SJSA1 (cell line): ENCODE data around the gene SEC23IP. TPM values are rescaled to one million over a fixed set of nuclear protein-coding genes. Genes with fewer than 3 reads are reported as not detected.
A peak's percentile ranks its signal among the peaks of the same experiment; 100 is the strongest.

Source experiments
- DNase-seq, 2 experiments: peaks; one replicate each; pipeline ENCODE4 v3.0.0-alpha.2; 2015 to 2020; ENCODE audit warnings: low spot score in 2 of 2, low read depth in 1 of 2
- H3K27ac ChIP-seq: fragments of 250-450 bp; sonication (Bioruptor Pico); 2 replicates; pipeline ENCODE4 v1.5.1; 2020; ENCODE audit warnings: mild to moderate bottlenecking, moderate library complexity
- H3K27me3 ChIP-seq: fragments of 250-450 bp; sonication (Bioruptor Pico); replicated peaks from 2 replicates; pipeline ENCODE4 v1.5.1; 2020; ENCODE audit warnings: mild to moderate bottlenecking, moderate library complexity
- H3K36me3 ChIP-seq: fragments of 250-450 bp; sonication (Bioruptor Pico); 2 replicates; pipeline ENCODE4 v1.5.1; 2020; ENCODE audit warnings: mild to moderate bottlenecking
- H3K4me1 ChIP-seq: fragments of 250-450 bp; sonication (Bioruptor Pico); replicated peaks from 2 replicates; pipeline ENCODE4 v1.6.1; 2021; ENCODE audit warnings: mild to moderate bottlenecking
- H3K4me3 ChIP-seq: fragments of 250-450 bp; sonication (Bioruptor Pico); 2 replicates; pipeline ENCODE4 v1.5.1; 2020; ENCODE audit warnings: mild to moderate bottlenecking
- H3K9me3 ChIP-seq: fragments of 250-450 bp; sonication (Bioruptor Pico); replicated peaks from 2 replicates; pipeline ENCODE4 v1.5.1; 2020; ENCODE audit warnings: mild to moderate bottlenecking
- total RNA-seq: library from RNA; depleted of rRNA; stranded (reverse); fragments of >200 nt; shearing (Covaris generic); gene quantifications from 2 replicates; pipeline ENCODE4 v1.2.3, GENCODE V29; 2014; rRNA removed

SEC23IP gene
- 20.1 and 30.3 TPM in 2 replicates for total RNA-seq

GRCh38 chr10:119892188-119893065 is at the start of gene SEC23IP:
Gene SEC23IP (plus strand): TSS chr10:119892730. CDS start chr10:119892783, 53 bp downstream.
- peak; percentile 94 to 96 for DNase-seq
- no peaks in the 10 kb centered on the region for H3K27me3 ChIP-seq

GRCh38 chr10:119845656-119846055 is 46.9 kb upstream of the SEC23IP start:
- peak overlapping the region; percentile 10; the same call in 1 of the 2 replicates for H3K27ac ChIP-seq
- no peak for DNase-seq
- no peak overlapping the region for H3K4me3 ChIP-seq
- H3K27me3 ChIP-seq, result no peaks in the 10 kb centered on the region
- no peaks in the 10 kb centered on the region for H3K9me3 ChIP-seq
- H3K4me1 ChIP-seq, result peaks cover 34% of the 10 kb centered on the region
- peaks cover 91% of the 10 kb centered on the region for H3K36me3 ChIP-seq

More at GRCh38 chr10:119892188-119893065, at the start of gene SEC23IP:
- H3K36me3 ChIP-seq, result peaks cover 26% of the 10 kb centered on the region
- peaks cover 23% of the 10 kb centered on the region for H3K4me1 ChIP-seq
- peak within 1 kb of the TSS; percentile 58 for H3K4me3 ChIP-seq
- H3K9me3 ChIP-seq, result 0 out of 2 replicates have a peak, but pooled peaks cover 4% of the 10 kb centered on the region
- peak within 1 kb of the TSS; percentile 34 for H3K27ac ChIP-seq

GRCh38 chr10:119849031-119849789 is 43.3 kb upstream of the SEC23IP start:
- no peaks in the 10 kb centered on the region for H3K9me3 ChIP-seq
- H3K27me3 ChIP-seq, result no peaks in the 10 kb centered on the region
- H3K27ac ChIP-seq, result peak overlapping the region; percentile 98
- H3K4me3 ChIP-seq, result no peak overlapping the region
- peak; percentile 65 to 95 for DNase-seq
- H3K36me3 ChIP-seq, result peaks cover 84% of the 10 kb centered on the region
- H3K4me1 ChIP-seq, result peaks cover 36% of the 10 kb centered on the region

- peaks cover 36% of the 10 kb centered on the region for H3K4me1 ChIP-seq
- H3K4me3 ChIP-seq, result no peak overlapping the region
- no peak for DNase-seq
- peaks cover 77% of the 10 kb centered on the region for H3K36me3 ChIP-seq
- H3K27me3 ChIP-seq, result no peaks in the 10 kb centered on the region
- peak overlapping the region; percentile 98 for H3K27ac ChIP-seq
- H3K9me3 ChIP-seq, result no peaks in the 10 kb centered on the region
Measured at GRCh38 chr10:119849944-119850343, 42.6 kb upstream of the SEC23IP start.

- H3K27ac ChIP-seq, result no peak overlapping the region
- no peak overlapping the region for H3K4me3 ChIP-seq
- DNase-seq, result no peak
- H3K9me3 ChIP-seq, result no peaks in the 10 kb centered on the region
- H3K36me3 ChIP-seq, result peaks cover 75% of the 10 kb centered on the region
- H3K4me1 ChIP-seq, result peaks cover 44% of the 10 kb centered on the region
- H3K27me3 ChIP-seq, result no peaks in the 10 kb centered on the region
Measured at GRCh38 chr10:119852277-119852676, 40.3 kb upstream of the SEC23IP start.

GRCh38 chr10:119852822-119853221 is 39.7 kb upstream of the SEC23IP start:
- DNase-seq, result no peak
- Histone ChIP-seq H3K4me1 (peaks cover 39% of the 10 kb centered on the region), H3K27me3 (no peaks in the 10 kb centered on the region), H3K4me3 (no peak overlapping the region), H3K27ac (no peak overlapping the region), H3K9me3 (no peaks in the 10 kb centered on the region), H3K36me3 (peaks cover 75% of the 10 kb centered on the region)

GRCh38 chr10:119853574-119853973 is 39.0 kb upstream of the SEC23IP start:
- peaks cover 31% of the 10 kb centered on the region for H3K4me1 ChIP-seq
- H3K36me3 ChIP-seq, result peaks cover 74% of the 10 kb centered on the region
- no peak overlapping the region for H3K4me3 ChIP-seq
- no peak for DNase-seq
- H3K27me3 ChIP-seq, result no peaks in the 10 kb centered on the region
- no peaks in the 10 kb centered on the region for H3K9me3 ChIP-seq
- H3K27ac ChIP-seq, result no peak overlapping the region

- no peak for DNase-seq
- Histone ChIP-seq H3K27me3 (no peaks in the 10 kb centered on the region), H3K9me3 (no peaks in the 10 kb centered on the region), H3K27ac (no peak overlapping the region), H3K4me3 (no peak overlapping the region), H3K36me3 (peaks cover 48% of the 10 kb centered on the region), H3K4me1 (peaks cover 15% of the 10 kb centered on the region)
Measured at GRCh38 chr10:119858063-119858462, 34.5 kb upstream of the SEC23IP start.

GRCh38 chr10:119859420-119860258 is 32.9 kb upstream of the SEC23IP start:
- no peak overlapping the region for H3K27ac ChIP-seq
- peaks cover 15% of the 10 kb centered on the region for H3K4me1 ChIP-seq
- no peak overlapping the region for H3K4me3 ChIP-seq
- 0 out of 2 replicates have a peak, but pooled peaks cover 3% of the 10 kb centered on the region for H3K9me3 ChIP-seq
- peaks cover 49% of the 10 kb centered on the region for H3K36me3 ChIP-seq
- H3K27me3 ChIP-seq, result no peaks in the 10 kb centered on the region
- DNase-seq, result peak in 1 of 2 experiments; percentile 45

GRCh38 chr10:119860866-119861607 is 31.5 kb upstream of the SEC23IP start:
- H3K27me3 ChIP-seq, result no peaks in the 10 kb centered on the region
- peaks cover 19% of the 10 kb centered on the region for H3K4me1 ChIP-seq
- peaks cover 46% of the 10 kb centered on the region for H3K36me3 ChIP-seq
- no peak overlapping the region for H3K27ac ChIP-seq
- DNase-seq, result no peak
- no peak overlapping the region for H3K4me3 ChIP-seq
- H3K9me3 ChIP-seq, result 0 out of 2 replicates have a peak, but pooled peaks cover 3% of the 10 kb centered on the region

GRCh38 chr10:119862524-119862923 is 30.0 kb upstream of the SEC23IP start:
- Histone ChIP-seq H3K27ac (no peak overlapping the region), H3K4me1 (peaks cover 11% of the 10 kb centered on the region; the same call in 1 of the 2 replicates), H3K4me3 (no peak overlapping the region), H3K36me3 (peaks cover 35% of the 10 kb centered on the region), H3K9me3 (0 out of 2 replicates have a peak, but pooled peaks cover 3% of the 10 kb centered on the region), H3K27me3 (no peaks in the 10 kb centered on the region)
- no peak for DNase-seq

GRCh38 chr10:119863951-119864565 is 28.5 kb upstream of the SEC23IP start:
- Histone ChIP-seq H3K4me1 (peaks cover 9% of the 10 kb centered on the region; the same call in 1 of the 2 replicates), H3K27me3 (no peaks in the 10 kb centered on the region), H3K36me3 (peaks cover 26% of the 10 kb centered on the region), H3K9me3 (0 out of 2 replicates have a peak, but pooled peaks cover 3% of the 10 kb centered on the region), H3K27ac (no peak overlapping the region), H3K4me3 (no peak overlapping the region)
- DNase-seq, result no peak
